T47D (cell line): ENCODE measurements around the gene IFRD1.
A peak's percentile ranks its signal among the peaks of the same experiment; 100 is the strongest.
"Not testable (repeated sequence)": the region's sequence is repeated elsewhere in the genome, so short reads cannot be mapped to it uniquely, and the experiment has no call there.

Source experiments
- DNase-seq, 2 experiments: peaks; one replicate each; pipeline versions ENCODE4 v3.0.0 to v3.0.0-alpha.2; 2011 to 2012; ENCODE audit warnings: low read depth in 1 of 2, low spot score in 1 of 2
- JUND ChIP-seq: IDR thresholded peaks from 2 replicates; pipeline ENCODE4 v1.6.1; 2012; ENCODE audit warnings: low read depth
- in situ Hi-C: cut with HindIII; loops from 2 replicates; pipeline ENCODE4 v1.10.0; 2016; ENCODE audit warnings: low sequenced_read_pairs, low pct_unique_long_range_greater_than_20kb

IFRD1 gene

DNA sequence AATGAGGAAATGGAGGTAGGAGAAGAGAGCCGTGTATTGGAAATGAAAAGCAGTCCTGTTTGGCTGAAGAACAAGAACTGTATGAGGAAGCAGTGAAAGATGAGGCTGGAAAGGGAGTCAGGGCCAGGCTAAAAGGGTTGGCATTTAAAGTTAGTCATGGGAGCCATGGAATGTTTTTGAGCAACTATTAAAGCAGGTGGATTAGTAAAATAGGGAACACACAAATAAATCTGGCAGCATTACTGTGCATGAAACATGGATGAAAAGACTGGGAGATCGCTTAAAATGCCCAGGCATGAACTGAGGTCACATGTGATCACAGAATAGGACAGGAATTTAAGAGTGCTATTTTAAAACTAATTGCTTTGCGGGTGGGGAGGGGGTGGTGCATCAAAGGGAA is 1.4 kb upstream of the IFRD1 start:
- in situ Hi-C loops, result no loop called here
- TF ChIP-seq JUND, result no peak
- DNase-seq, result no peak

DNA sequence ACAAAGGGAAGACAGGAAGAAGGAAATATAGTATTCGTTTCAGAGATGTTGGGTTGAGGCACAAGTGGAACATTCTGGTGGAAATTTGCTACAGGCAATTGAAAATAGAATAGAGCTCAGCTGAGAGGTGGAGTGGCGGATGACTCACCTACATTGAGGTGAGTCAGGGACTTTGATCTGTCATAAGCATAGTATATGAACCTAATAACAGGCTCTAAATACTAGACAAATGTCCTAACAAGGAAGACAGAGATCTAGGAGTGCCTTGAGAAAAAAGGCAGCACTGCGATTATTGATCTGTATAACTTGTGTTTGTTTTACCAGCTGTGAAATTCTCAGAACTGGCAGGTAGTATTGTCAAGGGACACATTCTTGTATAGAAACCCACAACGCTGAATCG is 907 bp upstream of the IFRD1 start:
- TF ChIP-seq JUND, result no peak
- in situ Hi-C loops, result no loop called here
- peak in 1 of 2 experiments; percentile 2 for DNase-seq

DNA sequence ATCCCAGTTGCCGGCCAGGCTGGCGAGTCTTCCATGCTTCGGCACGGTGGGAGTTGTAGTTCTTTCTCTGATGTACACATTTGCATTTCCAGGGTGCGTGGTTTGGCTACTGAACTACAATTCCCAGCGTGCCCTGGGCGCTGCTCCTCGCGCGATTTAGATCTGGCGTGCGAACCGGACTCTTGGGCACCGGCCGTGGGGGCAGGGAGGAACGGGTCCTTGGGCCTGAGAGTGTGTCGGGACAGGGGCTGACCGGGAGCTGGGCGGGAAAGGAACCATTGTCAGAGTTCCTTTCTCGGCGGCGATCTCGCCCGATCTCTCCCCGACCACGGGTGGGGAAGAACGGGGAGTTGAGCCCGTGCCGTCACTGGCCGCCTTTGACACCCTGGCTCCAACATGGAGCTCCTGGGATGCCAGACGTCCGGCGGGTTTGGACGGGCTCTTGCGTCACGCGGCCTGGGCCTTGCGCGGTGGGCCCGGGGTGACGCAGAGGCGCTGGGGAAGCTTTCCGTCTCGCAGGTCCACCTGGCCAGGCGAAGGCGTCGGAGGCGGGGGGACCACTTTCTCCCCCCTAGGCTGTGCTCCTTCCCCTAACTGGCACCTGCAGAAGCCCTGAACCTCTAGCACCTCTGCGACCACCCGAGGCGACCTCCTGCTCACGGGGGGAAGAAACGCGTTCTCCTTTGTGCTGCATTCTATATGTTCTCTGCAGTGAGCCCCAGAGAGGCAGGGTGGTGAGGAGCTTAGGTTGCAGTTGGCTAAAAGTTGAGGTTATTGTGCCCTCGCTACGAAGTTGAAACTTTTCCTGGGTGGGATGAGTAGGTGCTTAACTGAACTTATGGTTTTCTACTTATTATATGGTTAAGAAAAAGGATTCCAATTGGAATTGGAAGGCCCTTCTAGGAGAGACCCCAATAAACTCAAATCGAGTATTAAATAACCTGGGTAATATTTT is 824 bp downstream of the IFRD1 start:
- peak; percentile 72 to 96 for DNase-seq
- in situ Hi-C loops, result no loop called here
- TF ChIP-seq JUND, result no peak

DNA sequence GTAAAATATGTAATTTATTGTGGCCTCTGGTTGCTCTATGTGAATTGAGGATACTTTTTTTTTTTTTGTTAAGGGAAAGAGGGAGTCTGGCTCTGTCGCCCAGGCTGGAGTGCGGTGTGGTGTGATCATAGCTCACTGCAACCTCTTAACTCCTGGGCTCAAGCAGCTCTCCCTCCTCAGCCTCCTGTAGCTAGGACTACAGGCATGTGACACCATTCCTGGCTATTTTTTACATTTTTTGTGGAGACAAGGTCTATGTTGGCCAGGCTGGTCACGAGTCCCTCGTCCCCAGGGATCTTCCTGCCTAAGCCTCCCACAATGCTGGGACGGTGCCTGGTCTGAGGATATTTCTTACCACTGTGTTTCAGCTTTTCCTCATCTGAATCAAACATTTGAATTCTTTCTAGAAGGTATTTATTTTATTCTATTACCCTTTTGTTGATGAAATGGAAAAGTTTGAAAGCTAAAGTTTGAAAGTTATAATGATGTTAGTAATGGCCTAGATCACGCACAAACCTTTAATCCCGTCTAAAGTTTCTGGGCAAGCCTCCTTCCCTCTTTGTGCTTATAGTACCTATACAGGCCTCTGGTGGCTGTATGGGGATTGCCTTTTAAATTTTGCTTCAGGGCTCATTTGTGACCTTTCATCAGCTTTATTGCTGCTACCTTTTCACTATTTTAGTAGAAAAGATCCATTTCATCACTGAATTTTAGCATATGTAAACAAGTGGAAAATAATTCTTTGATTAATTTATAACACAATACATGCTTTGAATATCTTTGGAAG is 2.0 kb downstream of the IFRD1 start:
- TF ChIP-seq JUND, result no peak
- in situ Hi-C loops, result no loop called here

DNA sequence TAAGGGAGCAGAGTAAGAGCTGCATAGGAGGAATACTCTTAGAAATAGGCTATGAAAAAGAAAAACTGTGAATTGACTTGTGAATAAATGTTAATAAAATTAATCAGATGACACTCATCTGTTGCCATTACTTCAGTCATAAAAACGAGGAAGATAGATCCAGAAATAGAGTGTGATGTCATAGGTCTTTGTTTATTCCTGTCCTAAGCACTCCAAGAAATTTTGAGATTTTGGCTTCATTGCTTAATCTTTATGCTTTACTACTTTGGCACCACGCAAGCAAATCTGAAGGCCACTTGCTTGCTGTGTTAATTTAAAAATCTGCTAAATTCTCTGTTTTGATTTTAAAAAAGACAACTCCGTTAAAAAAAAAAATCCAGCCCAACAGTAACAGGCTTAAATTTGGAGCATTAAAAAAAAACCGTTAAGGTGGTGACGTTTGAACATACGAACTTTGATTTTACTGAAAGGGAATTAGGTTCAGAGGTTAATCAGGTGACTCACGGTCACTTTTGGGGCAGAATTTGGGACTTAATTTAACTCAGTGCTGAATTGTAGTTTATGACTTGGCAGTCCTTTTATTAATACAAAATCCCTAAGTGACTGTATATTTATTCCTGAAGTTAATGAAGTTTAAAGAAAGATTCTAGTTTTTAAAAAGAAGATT is 3.4 kb downstream of the IFRD1 start:
- TF ChIP-seq JUND, result no peak
- DNase-seq, result no peak
- in situ Hi-C loops, result no loop called here

More for the DNA sequence above, 2.0 kb downstream of the IFRD1 start:
- DNase-seq, result peak; percentile 5 to 31

DNA sequence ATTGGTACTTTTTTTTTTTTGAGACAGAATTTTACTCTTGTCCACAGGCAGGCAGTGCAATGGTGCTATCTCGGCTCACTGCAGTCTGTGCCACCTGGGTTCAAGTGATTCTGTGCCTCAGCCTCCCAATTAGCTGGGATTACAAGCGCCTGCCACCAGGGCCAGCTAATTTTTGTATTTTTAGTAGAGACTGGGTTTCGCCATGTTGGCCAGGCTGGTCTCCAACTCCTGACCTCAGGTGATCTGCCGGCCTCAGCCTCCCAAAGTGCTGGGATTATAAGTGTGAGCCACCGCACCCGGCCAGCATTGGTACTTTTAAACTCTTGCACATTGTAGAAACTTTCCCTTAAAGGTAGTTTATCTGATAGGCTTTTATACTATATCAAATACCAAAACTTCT is 3.9 kb downstream of the IFRD1 start:
- DNase-seq, in situ Hi-C loops: not testable (repeated sequence)

DNA sequence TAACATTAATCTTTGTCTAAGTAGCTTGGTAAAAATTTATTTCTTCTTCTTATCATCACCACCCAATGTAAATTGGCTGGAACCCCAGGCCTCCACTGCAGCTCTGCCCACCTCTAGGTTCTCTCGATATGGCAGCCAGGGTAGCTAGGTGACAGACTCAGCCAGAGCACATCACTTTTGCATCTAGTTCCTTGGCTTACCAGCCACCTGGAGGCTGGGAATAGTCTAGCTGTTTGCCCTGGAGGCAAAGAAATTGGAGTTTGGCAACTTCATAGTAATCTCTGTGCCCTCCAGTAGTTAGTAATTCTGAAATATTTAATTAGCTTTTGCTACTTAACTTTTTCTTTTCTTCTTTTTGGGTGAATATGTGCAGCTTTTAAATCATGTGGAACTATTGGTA is 9.4 kb downstream of the IFRD1 start:
- TF ChIP-seq JUND, result no peak
- DNase-seq, result no peak
- in situ Hi-C loops, result no loop called here

DNA sequence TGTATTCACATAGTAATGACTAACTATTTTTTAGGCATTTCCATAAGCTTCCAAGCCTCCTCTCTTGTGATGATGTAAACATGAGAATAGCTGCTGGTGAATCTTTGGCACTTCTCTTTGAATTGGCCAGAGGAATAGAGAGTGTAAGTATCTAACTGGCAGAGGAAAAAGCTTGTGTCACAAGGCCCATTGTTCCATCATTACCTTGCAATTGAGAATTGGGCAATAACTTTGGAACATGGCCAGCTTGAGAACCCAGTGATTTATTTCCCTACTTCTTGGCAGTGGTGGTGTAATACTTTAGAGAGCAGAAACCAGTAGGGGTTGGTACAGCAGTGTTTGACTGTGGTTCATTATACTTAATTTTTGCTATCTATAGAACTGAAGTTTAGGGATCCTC is 12.0 kb downstream of the IFRD1 start:
- no peak for TF ChIP-seq JUND
- in situ Hi-C loops, result no loop called here
- DNase-seq, result peak in 1 of 2 experiments; percentile 13

DNA sequence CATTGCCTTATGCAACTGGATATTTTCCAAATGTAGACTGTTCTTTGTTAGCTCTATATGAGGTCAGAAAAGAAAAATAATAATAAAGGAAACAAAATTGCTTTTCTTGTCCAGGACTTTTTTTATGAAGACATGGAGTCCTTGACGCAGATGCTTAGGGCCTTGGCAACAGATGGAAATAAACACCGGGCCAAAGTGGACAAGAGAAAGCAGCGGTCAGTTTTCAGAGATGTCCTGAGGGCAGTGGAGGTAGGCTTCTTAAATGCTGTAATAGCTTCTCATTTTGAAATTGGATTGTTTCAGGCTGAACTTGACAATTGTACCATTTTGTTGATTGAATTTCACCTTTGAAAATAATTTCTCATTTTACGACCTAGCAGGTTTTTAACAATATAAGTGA is 17.6 kb downstream of the IFRD1 start:
- in situ Hi-C loops, result no loop called here
- no peak for DNase-seq

DNA sequence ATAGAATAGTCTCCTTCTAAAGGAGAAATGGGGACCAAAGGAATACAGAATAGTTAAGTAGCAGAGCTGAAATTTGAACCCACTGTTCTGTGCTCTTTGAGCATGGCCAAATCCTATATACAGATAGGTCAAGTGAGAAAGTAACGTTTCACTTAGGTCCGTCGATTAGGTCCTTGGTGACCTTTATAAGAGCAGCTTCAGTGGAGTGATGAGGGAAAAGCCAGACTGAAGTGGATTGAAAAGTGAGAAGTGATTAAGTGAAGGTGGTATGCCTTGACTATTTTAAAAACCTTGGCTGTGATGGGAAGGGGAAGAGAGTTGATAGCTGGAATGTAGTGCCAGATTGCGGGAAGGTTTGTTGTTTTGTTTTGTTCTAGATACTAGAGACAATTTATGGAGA is 19.9 kb downstream of the IFRD1 start:
- no peak for TF ChIP-seq JUND

More for the DNA sequence above, 17.6 kb downstream of the IFRD1 start:
- TF ChIP-seq JUND, result no peak

DNA sequence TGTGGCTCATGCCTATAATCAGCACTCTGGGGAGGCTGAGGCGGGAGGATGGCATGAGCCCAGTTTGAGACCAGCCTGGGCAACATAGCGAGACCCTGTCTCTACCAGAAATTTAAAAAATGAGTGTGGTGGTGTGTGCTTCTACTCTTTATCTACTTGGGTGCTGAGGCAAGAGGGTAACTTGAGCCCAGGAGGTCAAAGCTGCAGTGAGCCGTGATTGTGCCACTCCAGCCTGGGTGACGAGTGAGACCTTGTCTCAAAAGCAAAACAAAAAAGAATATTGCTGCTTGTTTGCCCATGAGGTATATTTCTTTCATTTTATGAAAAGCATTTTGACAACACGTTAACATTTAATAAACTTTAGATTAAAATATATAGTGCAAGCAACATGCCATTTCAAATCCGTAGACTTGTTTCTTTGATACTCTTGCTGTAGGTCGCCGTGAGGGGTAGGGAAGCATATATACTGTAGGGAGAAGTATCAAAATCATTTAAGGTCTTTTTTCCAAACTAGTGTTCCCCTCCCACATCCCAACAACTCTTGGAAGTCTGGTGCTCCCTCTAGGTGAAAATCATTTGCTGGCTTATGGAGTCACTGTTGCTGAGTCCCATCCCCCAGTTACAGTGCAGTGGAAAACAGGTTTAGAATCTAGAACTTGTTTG is 26.3 kb downstream of the IFRD1 start:
- in situ Hi-C loops, result no loop called here
- TF ChIP-seq JUND, result no peak
- DNase-seq, result peak in 1 of 2 experiments; percentile 4

More for the DNA sequence above, 19.9 kb downstream of the IFRD1 start:
- DNase-seq, result no peak
- in situ Hi-C loops, result no loop called here

DNA sequence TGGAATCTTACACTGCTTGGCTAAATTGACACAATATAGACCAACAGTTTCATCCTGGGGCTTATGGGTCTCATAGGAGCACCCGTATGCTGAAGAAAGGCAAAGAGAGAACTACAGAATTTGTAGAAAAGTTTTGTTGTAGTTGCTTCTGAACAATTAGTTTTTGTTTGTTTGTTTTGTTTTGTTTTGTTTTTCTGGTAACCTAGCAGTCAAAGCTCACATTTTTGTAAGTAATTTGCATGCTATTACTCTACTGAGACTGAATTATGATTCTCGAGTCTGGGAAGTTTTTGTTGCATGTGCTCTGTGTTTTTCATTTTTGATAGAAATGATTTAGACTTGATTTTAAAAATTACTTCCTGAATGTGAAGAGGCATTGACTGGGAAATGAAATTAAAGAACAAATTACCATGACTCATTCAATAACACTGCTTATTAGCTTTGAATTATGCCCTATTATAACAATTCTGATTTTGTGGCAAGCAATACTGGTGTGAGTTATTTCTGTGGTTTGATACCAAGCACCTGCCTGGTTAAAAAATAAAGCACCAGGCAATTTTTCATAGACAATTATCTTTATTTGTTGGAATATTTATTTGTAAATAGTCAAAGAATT is 31.0 kb downstream of the IFRD1 start:
- DNase-seq, result no peak
- in situ Hi-C loops, result no loop called here
- TF ChIP-seq JUND, result no peak
